ENCODE measurements around the gene B9D2.
"Not testable (repeated sequence)": the region's sequence is repeated elsewhere in the genome, so short reads cannot be mapped to it uniquely, and the experiment has no call there.

B9D2 gene

DNA sequence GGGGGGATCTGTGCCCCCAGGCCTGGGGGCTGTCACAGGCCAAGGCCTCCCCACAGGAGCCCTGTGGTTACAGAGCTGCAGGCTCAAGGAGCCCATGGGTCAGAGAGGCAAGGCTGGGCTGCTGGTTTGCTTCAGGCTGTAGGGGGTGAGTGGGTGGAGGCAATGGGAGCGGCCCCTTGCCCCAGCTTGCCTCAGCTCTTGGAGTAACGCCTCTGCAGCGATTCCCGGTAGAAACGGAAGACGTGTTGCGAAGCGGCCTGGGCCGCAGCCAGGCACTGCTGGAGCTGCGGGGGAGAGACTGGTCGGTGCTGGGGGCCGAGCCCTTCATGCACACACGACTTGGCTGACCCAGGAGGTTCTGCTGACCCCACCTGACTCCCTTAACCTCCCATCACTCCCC lies 22.5 kb upstream of the B9D2 start:
- no peak for DNase-seq

DNA sequence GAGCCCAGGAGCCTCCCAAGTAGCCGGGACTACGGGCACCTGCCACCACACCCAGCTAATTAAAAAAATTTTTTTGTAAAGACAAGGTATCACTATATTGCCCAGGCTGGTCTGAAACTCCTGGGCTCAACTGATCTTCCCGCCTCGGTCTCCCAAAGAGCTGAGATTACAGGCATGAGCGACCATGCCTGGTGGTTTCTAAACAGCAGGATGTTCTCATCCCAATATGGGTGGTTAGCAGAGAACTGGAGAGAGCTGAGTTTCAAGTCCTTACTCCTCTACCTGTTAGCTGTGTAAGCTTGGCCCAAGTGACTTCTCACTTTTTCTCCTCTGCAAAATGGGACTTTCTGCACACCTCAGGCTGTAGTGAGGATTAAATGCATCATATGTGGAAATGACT lies 20.4 kb upstream of the B9D2 start:
- no peak for DNase-seq

GRCh38 chr19:41381536-41381935 lies 17.6 kb upstream of the B9D2 start:
- not testable (repeated sequence) for DNase-seq

- DNase-seq = no peak
Measured at GRCh38 chr19:41377977-41378709, 14.2 kb upstream of the B9D2 start.

DNA sequence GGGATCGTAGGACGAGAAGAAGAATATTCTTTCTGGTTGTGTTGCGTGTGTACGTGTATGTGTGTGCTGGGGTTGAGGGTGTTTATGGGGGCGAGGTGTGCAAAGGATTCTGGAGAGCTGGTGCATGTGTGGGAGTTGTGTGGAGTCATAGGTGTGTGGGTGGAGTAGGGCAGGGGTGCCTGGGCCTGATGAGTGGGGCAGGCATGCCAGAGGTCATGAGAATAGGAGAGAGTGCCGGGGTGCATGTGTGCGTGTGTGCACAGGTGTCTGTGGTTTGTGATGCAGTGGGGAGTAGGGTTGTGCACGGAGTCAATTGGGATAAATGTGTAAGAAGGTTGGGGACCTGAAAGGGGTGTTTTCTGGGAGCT lies 13.0 kb upstream of the B9D2 start:
- no peak for DNase-seq

GRCh38 chr19:41376241-41376997 lies 12.5 kb upstream of the B9D2 start, which contains the start of gene TMEM91:
Gene TMEM91, plus strand, starts transcription at chr19:41376533. Its CDS starts 1,777 bp downstream, at chr19:41378310.
- DNase-seq = no peak

- no peak for DNase-seq
Measured at GRCh38 chr19:41373993-41374392, 10.0 kb upstream of the B9D2 start.

GRCh38 chr19:41372501-41372900 lies 8.6 kb upstream of the B9D2 start:
- no peak for DNase-seq

- no peak for DNase-seq
Measured at GRCh38 chr19:41371541-41371940, 7.6 kb upstream of the B9D2 start.

DNA sequence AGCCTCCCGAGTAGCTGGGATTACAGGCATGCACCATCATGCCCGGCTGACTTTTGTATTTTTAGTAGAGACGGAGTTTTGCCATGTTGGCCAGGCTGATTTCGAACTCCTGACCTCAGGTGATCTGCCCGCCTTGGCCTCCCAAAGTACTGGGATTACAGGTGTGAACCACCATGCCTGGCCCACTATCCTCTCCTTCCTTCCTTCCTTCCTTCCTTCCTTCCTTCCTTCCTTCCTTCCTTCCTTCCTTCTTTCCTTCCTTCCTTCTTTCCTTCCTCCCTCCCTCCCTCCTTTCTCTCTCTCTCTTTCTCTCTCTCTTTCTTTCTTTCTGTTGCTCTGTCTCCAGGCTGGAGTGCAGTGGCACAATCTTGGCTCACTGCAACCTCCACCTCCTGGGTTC lies 7.2 kb upstream of the B9D2 start:
- DNase-seq = not testable (repeated sequence)

DNA sequence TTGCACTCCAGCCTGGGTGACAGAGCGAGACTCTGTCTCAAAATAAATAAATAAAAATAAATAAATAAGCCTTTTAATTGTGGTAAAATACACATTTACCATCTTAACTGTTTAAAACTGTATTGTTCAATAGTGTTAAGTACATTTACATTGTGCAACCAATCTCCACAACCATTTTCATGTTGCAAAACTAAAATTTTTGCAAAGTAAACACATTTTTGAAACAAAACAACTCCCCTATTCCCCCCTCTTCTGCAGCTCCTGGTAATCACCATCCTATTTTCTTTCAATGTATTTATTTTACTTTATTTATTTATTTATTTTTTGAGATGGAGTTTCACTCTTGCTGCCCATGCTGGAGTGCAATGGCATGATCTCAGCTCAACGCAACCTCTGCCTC lies 5.8 kb upstream of the B9D2 start:
- no peak for DNase-seq

DNA sequence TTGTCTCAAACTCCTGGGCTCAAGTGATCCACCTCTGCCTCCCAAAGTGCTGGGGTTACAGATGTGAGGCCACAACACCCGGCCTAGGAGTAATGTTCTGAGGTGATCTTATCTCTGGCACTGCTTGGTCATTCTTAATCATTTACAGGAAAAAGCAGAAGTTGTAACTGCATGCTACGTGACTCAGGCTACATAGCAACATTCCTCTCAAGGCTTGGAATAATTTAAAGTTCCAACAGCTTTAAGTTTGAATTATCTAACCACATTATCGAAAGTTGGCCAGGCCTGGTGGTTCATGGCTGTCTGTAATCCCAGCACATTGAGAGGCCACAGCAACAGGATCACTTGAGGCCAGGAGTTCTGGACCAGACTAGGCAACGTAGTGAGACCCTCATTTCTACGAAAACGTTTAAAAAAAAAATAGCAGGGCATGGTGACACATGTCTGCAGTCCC lies 3.9 kb upstream of the B9D2 start:
- peak in 1 of 2 experiments; percentile 49 for DNase-seq

- no peak for DNase-seq
Measured at GRCh38 chr19:41366089-41366488, 2.1 kb upstream of the B9D2 start.

DNA sequence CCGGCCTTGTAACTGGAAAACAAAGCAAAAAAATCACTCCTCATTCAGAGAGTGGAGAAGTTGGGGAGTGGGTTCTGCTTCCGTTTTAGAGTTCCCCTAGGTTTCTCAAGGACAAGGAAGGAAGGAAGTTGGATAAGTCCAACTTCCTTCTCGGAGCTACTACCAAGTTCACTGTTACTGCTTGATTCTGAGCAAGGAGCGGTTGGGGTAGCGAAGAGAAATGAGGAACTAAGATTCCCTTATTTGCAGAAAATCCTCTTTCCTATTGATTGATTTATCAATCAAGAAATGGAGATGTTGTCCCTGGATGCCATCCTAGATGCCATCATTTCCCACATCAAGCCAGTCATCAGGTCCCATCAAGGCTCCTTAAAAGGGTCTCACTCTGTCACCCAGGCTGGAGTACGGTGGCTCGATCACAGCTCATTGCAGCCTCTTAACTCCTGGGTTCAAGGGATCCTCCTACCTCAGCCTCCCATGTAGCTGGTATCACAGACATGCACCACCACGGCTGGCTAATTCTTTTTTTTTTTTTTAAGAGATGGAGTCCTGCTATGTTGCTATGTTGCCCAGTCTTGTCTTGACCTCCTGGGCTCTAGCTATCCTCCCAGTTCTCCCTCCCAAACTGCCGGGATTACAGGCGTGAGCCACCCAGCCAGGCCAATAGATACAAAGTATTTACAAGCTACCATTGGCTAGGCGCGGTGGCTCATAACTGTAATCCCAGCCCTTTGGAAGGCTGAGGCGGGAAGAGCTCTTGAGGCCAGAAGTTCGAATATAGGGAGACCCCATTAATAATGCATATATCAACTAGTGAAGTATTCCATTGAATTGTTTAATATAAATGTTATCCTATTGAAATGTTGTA lies 809 bp upstream of the B9D2 start:
- DNase-seq = no peak

GRCh38 chr19:41363371-41363752 lies 587 bp downstream of the B9D2 start:
- no peak for DNase-seq

DNA sequence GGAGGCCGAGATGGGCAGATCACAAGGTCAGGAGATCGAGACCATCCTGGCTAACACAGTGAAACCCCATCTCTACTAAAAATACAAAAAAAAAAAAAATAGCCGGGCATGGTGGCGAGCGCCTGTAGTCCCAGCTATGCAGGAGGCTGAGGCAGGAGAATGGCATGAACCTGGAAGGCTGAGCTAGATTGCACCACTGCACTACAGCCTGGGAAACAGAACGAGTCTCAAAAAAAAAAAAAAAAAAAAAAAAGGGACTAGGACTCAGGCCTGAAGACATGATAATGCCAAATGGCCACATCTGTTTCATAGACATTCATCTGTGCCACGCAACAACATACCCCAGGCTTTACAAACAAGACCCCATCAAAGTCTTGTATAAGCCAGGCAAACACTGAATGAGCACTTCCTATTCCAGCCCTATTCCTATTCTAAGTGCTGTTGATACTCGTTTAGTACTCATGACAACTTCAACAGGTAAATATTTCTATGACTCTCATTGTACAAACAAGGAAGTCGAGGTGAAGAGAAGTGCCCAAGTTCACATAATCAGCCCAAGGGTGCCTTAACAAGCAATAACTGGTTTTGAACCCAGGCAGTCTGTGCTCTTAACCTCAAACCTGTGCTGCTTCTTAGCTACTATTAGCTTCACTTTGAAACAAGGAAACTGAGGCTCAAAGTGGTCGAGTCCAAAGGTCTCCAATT lies 1.7 kb downstream of the B9D2 start:
- DNase-seq = no peak

DNA sequence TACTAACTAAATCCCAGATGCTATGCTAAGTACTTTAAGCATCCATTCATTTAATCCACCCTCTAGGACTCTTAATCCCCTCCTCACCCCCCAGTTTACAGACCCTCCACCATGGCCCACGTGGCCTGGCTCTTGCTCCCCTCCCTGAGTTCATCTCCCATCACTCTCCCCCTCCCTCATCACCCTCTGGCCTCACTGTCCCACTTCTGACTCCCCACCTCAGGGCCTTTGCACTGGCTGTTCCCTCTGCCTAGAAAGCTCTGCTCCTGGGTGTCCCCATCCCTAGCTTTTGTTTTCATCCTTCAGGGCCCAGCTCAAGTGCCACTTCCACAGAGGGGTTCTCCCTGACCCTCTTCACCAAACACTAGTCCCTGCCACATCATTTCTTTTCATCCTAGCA lies 4.2 kb downstream of the B9D2 start:
- no peak for DNase-seq

- DNase-seq = no peak
Measured at GRCh38 chr19:41357746-41358145, 6.2 kb downstream of the B9D2 start.

- no peak for DNase-seq
Measured at GRCh38 chr19:41356984-41357739, 6.8 kb downstream of the B9D2 start.

- DNase-seq = no peak
Measured at GRCh38 chr19:41355802-41356201, 8.1 kb downstream of the B9D2 start.

DNA sequence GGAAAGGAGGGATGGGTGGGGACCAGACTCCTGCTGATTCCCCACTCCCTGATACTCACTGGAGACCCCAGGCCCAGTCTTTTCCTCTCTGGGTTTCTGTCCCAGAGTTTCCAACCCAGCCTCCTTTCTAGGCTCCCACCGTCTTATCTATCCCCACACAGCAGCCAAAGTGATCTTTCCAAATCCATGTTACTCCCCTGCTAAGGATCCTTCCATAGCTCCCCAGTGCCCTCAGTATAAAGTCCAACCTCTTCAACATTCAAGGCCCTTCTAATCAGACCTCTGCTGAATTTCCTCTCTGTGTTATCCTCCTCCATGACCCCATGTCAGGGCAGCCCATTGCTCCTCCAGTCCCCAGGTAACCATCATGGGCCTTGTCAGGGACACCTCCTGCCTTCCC lies 8.9 kb downstream of the B9D2 start:
- DNase-seq = no peak

DNA sequence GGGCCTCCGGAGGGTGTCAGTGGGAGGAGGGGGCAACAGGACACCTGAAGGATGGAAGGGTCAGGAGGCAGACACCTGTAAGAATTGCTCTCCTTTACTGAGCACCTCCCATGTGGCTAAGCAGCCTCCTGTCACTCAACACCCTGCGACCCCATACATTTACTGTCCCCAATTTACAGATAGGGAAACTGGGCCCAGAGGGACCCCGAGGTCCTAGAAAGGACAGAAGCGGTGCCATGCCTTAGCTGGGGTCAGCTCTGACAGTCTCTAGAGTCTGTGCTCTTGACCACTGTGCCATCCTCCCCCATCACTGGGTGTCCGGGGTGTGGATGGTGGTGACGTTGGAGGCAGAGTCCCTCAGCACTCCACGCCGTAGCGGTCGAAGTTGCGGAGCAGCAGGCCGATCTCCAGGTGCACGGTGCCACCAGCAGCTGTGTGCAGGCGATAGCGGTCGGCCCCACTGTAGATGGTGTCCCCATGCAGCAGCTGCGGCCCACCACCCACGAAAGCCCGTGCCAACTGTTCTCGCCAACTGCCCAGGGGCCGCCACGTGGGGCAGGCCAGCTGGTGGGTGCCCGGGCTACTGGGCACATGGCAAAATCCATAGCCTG lies 9.5 kb downstream of the B9D2 start:
- no peak for DNase-seq
